Liver (tissue), 3 donors: ENCODE measurements around the gene SLC30A3.

Experiments used
- FOXA1 ChIP-seq: IDR thresholded peaks from 2 replicates; pipeline ENCODE4 v1.6.1; 2016; ENCODE audit warnings: antibody characterized with exemption
- GABPA ChIP-seq, 2 donors: IDR thresholded peaks in 1 of 2; conservative IDR thresholded peaks in 1 of 2; 2 replicates each; pipeline ENCODE4 v1.6.1; 2016; ENCODE audit warnings: antibody characterized with exemption in 2 of 2, mild to moderate bottlenecking in 1 of 2, moderate library complexity in 1 of 2
- HNF4A ChIP-seq, 2 donors: conservative IDR thresholded peaks; 2 replicates each; pipeline ENCODE4 v1.6.1; 2016; ENCODE audit warnings: antibody characterized with exemption in 2 of 2, mild to moderate bottlenecking in 2 of 2
- SP1 ChIP-seq: IDR thresholded peaks from 2 replicates; pipeline ENCODE4 v1.6.1; 2018; ENCODE audit warnings: antibody characterized with exemption, mild to moderate bottlenecking
- TAF1 ChIP-seq: conservative IDR thresholded peaks from 2 replicates; pipeline ENCODE4 v1.6.1; 2016; ENCODE audit warnings: antibody characterized with exemption, mild to moderate bottlenecking
- YY1 ChIP-seq: IDR thresholded peaks from 2 replicates; pipeline ENCODE4 v1.6.1; 2016; ENCODE audit warnings: antibody characterized with exemption, mild to moderate bottlenecking
- TF ChIP-seq, protein P1 (sequence below): fragments of 150-350 bp; IDR thresholded peaks from 2 replicates; pipeline ENCODE4 v1.5.1; 2017; ENCODE audit warnings: improper control_type of control experiment, low read depth, low read length; ENCODE audit not compliant: missing input control
- TF ChIP-seq, protein P2 (sequence below): IDR thresholded peaks from 2 replicates; pipeline ENCODE4 v1.6.1; 2016; ENCODE audit warnings: antibody characterized with exemption
- donor health status: healthy.
- donor health status: healthy.

DNA sequence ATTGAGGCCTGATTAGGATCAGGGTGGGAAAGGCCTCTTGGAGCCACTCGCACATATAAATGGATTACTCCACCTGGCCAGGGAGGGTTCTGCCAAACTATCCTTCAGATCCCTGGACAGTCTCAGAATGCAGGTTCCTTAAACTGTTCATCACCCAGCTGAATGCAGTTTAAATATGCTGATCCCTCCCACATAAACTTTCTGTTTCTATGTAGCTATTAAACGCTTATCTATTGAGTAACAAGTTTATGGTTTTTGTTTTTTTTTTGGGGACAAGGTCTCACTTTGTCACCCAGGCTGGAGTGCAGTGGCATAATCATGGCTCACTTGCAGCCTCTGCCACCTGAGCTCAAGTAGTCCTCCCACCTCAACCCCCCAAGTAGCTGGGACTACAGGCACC lies 43.8 kb downstream of the SLC30A3 start:
- TF ChIP-seq, protein P1, sequence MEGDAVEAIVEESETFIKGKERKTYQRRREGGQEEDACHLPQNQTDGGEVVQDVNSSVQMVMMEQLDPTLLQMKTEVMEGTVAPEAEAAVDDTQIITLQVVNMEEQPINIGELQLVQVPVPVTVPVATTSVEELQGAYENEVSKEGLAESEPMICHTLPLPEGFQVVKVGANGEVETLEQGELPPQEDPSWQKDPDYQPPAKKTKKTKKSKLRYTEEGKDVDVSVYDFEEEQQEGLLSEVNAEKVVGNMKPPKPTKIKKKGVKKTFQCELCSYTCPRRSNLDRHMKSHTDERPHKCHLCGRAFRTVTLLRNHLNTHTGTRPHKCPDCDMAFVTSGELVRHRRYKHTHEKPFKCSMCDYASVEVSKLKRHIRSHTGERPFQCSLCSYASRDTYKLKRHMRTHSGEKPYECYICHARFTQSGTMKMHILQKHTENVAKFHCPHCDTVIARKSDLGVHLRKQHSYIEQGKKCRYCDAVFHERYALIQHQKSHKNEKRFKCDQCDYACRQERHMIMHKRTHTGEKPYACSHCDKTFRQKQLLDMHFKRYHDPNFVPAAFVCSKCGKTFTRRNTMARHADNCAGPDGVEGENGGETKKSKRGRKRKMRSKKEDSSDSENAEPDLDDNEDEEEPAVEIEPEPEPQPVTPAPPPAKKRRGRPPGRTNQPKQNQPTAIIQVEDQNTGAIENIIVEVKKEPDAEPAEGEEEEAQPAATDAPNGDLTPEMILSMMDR = no peak
- no peak for TF ChIP-seq GABPA (IDR thresholded peaks at IDR 0.05 in 1 of 2, conservative IDR thresholded peaks at IDR 0.05 in 1 of 2)
- TF ChIP-seq, protein P2, sequence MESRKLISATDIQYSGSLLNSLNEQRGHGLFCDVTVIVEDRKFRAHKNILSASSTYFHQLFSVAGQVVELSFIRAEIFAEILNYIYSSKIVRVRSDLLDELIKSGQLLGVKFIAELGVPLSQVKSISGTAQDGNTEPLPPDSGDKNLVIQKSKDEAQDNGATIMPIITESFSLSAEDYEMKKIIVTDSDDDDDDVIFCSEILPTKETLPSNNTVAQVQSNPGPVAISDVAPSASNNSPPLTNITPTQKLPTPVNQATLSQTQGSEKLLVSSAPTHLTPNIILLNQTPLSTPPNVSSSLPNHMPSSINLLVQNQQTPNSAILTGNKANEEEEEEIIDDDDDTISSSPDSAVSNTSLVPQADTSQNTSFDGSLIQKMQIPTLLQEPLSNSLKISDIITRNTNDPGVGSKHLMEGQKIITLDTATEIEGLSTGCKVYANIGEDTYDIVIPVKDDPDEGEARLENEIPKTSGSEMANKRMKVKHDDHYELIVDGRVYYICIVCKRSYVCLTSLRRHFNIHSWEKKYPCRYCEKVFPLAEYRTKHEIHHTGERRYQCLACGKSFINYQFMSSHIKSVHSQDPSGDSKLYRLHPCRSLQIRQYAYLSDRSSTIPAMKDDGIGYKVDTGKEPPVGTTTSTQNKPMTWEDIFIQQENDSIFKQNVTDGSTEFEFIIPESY = no peak
- no peak for TF ChIP-seq SP1
- no peak for TF ChIP-seq YY1
- no peak for TF ChIP-seq TAF1
- no peak for TF ChIP-seq HNF4A (conservative IDR thresholded peaks at IDR 0.05)
- no peak for TF ChIP-seq FOXA1
